Activated naive CD8-positive, alpha-beta T cell treated with anti-CD3 and anti-CD28 coated beads, Interleukin-2, amount 10 ng/mL, durations not matched to agents 7 days and 5 days (primary cell): ENCODE results near the gene PLA2G2F. TPM values are rescaled to one million over a fixed set of nuclear protein-coding genes. Genes with fewer than 3 reads are reported as not detected.
A peak's percentile ranks its signal among the peaks of the same experiment; 100 is the strongest.

Experiments
- ATAC-seq: fragments of 150-1000 bp; cut with Tn5 transposase; one replicate; pipeline ENCODE4 v1.10.0; 2021; ENCODE audit warnings: low read depth, moderate library complexity
- POLR2A ChIA-PET: fragments of 350-600 bp; sonication (Branson Sonifier 250); formaldehyde crosslinking; loops from one replicate; lab custom pipeline; 2021; ENCODE audit warnings: antibody characterized with exemption; lab: Charles Lee
- DNase-seq: peaks from one replicate; pipeline ENCODE4 v3.0.0; 2021
- H3K27ac Mint-ChIP-seq: one replicate; pipeline ENCODE4 v1.8.0; 2022; ENCODE audit warnings: mild to moderate bottlenecking, mixed read lengths
- H3K27me3 Mint-ChIP-seq: one replicate; pipeline ENCODE4 v1.8.0; 2022; ENCODE audit warnings: mild to moderate bottlenecking, moderate library complexity, mixed read lengths
- H3K36me3 Mint-ChIP-seq: one replicate; pipeline ENCODE4 v1.8.0; 2021; ENCODE audit warnings: mild to moderate bottlenecking, mixed read lengths
- H3K4me1 Mint-ChIP-seq: one replicate; pipeline ENCODE4 v1.8.0; 2021; ENCODE audit warnings: mixed read lengths
- H3K4me3 Mint-ChIP-seq: one replicate; pipeline ENCODE4 v1.8.0; 2022; ENCODE audit warnings: mild to moderate bottlenecking, moderate library complexity, mixed read lengths
- H3K9me3 Mint-ChIP-seq: one replicate; pipeline ENCODE4 v1.8.0; 2021; ENCODE audit warnings: mixed read lengths
- total RNA-seq, 2 experiments: library from RNA; stranded (reverse); gene quantifications; one replicate each; pipeline ENCODE4 v1.2.3, GENCODE V29; 2021

PLA2G2F gene
- total RNA-seq, 2 experiments from 2014 or later: not detected

GRCh38 chr1:20154301-20154831, 15.2 kb downstream of the PLA2G2F start:
- POLR2A ChIA-PET: no interaction called here
- Mint-ChIP-seq H3K36me3 (no peaks in the 10 kb centered on the region), H3K4me3 (peak overlapping the region; percentile 33), H3K27me3 (peaks cover 2% of the 10 kb centered on the region), H3K4me1 (peaks cover 13% of the 10 kb centered on the region), H3K27ac (peak overlapping the region; percentile 74), H3K9me3 (peaks cover 2% of the 10 kb centered on the region)
- ATAC-seq: no peak
- peak; percentile 27 for DNase-seq

- H3K27me3 Mint-ChIP-seq: no peaks in the 10 kb centered on the region
- no peaks in the 10 kb centered on the region for H3K36me3 Mint-ChIP-seq
- H3K9me3 Mint-ChIP-seq: peaks cover 10% of the 10 kb centered on the region
- H3K27ac Mint-ChIP-seq: no peak overlapping the region
- peaks cover 10% of the 10 kb centered on the region for H3K4me1 Mint-ChIP-seq
- no peak for DNase-seq
- POLR2A ChIA-PET: no interaction called here
- H3K4me3 Mint-ChIP-seq: no peak overlapping the region
- ATAC-seq: no peak
Measured at GRCh38 chr1:20158358-20159070, 19.4 kb downstream of the PLA2G2F start.

DNA sequence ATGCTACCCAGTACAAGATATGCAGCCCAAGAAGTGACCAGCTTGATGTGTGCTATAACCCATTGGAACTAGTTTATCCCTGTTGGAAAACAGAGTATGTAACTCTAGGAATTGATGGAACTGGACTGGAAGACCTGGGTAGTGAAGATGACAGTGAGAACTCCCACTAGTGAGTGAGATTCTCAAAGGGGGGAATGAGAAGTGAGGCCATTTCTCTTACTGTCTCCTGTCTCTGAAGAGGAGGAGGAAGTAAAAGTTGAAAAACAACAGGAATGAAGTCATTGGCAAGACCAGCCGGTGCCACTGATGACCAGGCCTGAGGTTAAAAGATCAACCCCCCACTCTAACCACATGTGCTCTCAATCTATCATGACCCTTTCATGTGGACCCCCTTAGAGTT, 20.9 kb downstream of the PLA2G2F start:
- H3K27me3 Mint-ChIP-seq: no peaks in the 10 kb centered on the region
- no peak overlapping the region for H3K4me3 Mint-ChIP-seq
- no peaks in the 10 kb centered on the region for H3K36me3 Mint-ChIP-seq
- POLR2A ChIA-PET: no interaction called here
- H3K4me1 Mint-ChIP-seq: no peaks in the 10 kb centered on the region
- no peak for ATAC-seq
- no peak for DNase-seq
- peaks cover 11% of the 10 kb centered on the region for H3K9me3 Mint-ChIP-seq
- no peak overlapping the region for H3K27ac Mint-ChIP-seq

- no peak overlapping the region for H3K4me3 Mint-ChIP-seq
- ATAC-seq (no peak), DNase-seq (no peak)
- POLR2A ChIA-PET: no interaction called here
- H3K4me1 Mint-ChIP-seq: peaks cover 2% of the 10 kb centered on the region
- peaks cover 10% of the 10 kb centered on the region for H3K9me3 Mint-ChIP-seq
- no peaks in the 10 kb centered on the region for H3K36me3 Mint-ChIP-seq
- H3K27me3 Mint-ChIP-seq: peaks cover 6% of the 10 kb centered on the region
- H3K27ac Mint-ChIP-seq: no peak overlapping the region
Measured at GRCh38 chr1:20164694-20165202, 25.6 kb downstream of the PLA2G2F start.

- Mint-ChIP-seq H3K4me1 (peaks cover 2% of the 10 kb centered on the region), H3K4me3 (no peak overlapping the region), H3K27me3 (peaks cover 6% of the 10 kb centered on the region), H3K27ac (no peak overlapping the region), H3K9me3 (peaks cover 10% of the 10 kb centered on the region), H3K36me3 (no peaks in the 10 kb centered on the region)
- DNase-seq (no peak), ATAC-seq (no peak)
- POLR2A ChIA-PET: no interaction called here
Measured at GRCh38 chr1:20165522-20165951, 26.4 kb downstream of the PLA2G2F start.

DNA sequence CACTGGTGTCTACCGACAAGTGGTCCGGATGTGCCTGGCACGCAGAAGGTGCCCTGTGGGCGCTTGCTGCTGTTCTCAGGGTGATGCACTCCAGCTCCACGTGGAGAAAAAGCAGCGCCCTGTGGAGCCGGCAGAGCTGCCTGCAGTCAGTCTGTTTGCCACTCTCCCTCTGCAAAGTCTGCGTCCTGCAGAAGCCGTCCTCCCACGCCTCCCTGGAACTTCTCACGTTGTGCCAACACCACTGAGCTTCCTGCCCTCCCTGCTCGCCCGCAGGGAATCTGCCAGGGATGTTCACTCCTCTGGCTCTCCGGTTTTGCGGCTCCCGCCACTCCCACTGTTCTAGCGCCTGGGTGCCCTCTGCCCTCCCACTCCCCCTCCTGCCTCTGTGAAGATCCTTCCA, 26.9 kb downstream of the PLA2G2F start:
- Mint-ChIP-seq H3K4me1 (peaks cover 2% of the 10 kb centered on the region), H3K4me3 (no peak overlapping the region), H3K27ac (no peak overlapping the region), H3K9me3 (peaks cover 10% of the 10 kb centered on the region), H3K36me3 (no peaks in the 10 kb centered on the region), H3K27me3 (peaks cover 6% of the 10 kb centered on the region)
- POLR2A ChIA-PET: no interaction called here
- DNase-seq (no peak), ATAC-seq (no peak)

DNA sequence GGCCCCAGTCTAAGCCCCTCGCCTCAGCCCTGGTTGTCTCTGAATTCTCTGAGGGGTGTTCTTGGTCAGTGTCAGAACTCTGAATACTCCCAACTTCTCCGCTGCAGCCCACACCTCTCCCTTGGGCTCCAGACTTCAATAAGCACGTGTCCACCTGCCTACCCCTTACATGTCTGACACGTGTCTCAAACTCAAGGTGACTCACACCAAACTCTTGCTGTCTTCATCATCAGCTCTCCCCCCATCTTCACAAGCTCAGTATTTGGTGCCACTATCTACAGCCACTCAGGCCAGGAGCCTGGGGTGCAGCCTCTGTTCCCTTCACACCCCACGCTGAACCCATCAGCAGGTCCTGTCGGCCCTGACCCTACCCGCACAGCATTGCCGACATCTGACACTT, 28.0 kb downstream of the PLA2G2F start:
- peak overlapping the region; percentile 14 for H3K27ac Mint-ChIP-seq
- H3K4me3 Mint-ChIP-seq: no peak overlapping the region
- POLR2A ChIA-PET: no interaction called here
- peaks cover 10% of the 10 kb centered on the region for H3K4me1 Mint-ChIP-seq
- H3K9me3 Mint-ChIP-seq: peaks cover 6% of the 10 kb centered on the region
- no peaks in the 10 kb centered on the region for H3K36me3 Mint-ChIP-seq
- DNase-seq (no peak), ATAC-seq (no peak)
- peaks cover 6% of the 10 kb centered on the region for H3K27me3 Mint-ChIP-seq

- ATAC-seq: no peak
- H3K27ac Mint-ChIP-seq: no peak overlapping the region
- peaks cover 6% of the 10 kb centered on the region for H3K27me3 Mint-ChIP-seq
- peaks cover 5% of the 10 kb centered on the region for H3K9me3 Mint-ChIP-seq
- no peaks in the 10 kb centered on the region for H3K36me3 Mint-ChIP-seq
- no peak overlapping the region for H3K4me3 Mint-ChIP-seq
- POLR2A ChIA-PET: no interaction called here
- DNase-seq: no peak
- H3K4me1 Mint-ChIP-seq: peaks cover 10% of the 10 kb centered on the region
Measured at GRCh38 chr1:20168564-20169491, 29.7 kb downstream of the PLA2G2F start.

DNA sequence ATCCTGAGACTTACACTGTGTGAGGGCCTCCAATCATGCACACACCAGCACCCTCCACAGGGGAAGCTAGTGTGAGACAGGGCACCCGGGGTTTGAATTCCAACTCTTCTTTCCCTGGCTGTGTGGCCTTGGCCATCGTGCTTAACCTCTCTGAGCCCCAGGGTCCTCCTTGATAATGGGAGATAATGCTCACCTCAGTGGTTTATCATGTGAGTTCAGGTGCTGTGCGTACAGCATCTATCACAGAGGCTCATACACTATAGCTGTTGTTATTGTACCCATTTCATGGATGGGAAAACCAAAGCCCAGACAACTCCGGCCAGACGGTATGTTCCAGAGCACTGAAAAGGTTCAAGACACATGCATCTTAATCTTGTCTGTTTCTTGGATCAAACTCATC, 30.8 kb downstream of the PLA2G2F start:
- no peak overlapping the region for H3K4me3 Mint-ChIP-seq
- POLR2A ChIA-PET: no interaction called here
- peaks cover 8% of the 10 kb centered on the region for H3K27me3 Mint-ChIP-seq
- peaks cover 3% of the 10 kb centered on the region for H3K9me3 Mint-ChIP-seq
- no peak for DNase-seq
- ATAC-seq: no peak
- peaks cover 12% of the 10 kb centered on the region for H3K4me1 Mint-ChIP-seq
- no peak overlapping the region for H3K27ac Mint-ChIP-seq
- no peaks in the 10 kb centered on the region for H3K36me3 Mint-ChIP-seq

GRCh38 chr1:20172033-20172590, 33.0 kb downstream of the PLA2G2F start:
- Mint-ChIP-seq H3K4me1 (peaks cover 18% of the 10 kb centered on the region), H3K27me3 (peaks cover 11% of the 10 kb centered on the region), H3K36me3 (no peaks in the 10 kb centered on the region), H3K27ac (no peak overlapping the region), H3K4me3 (no peak overlapping the region), H3K9me3 (no peaks in the 10 kb centered on the region)
- DNase-seq: no peak
- ATAC-seq: no peak
- POLR2A ChIA-PET: interaction anchor here (1.2 kb wide), 1 partner anchor 11 kb away, joined by 6 read pairs; no protein-coding TSS in a partner anchor

- Mint-ChIP-seq H3K27ac (no peak overlapping the region), H3K9me3 (peaks cover 11% of the 10 kb centered on the region), H3K4me3 (no peak overlapping the region), H3K27me3 (peaks cover 18% of the 10 kb centered on the region), H3K36me3 (no peaks in the 10 kb centered on the region), H3K4me1 (peaks cover 16% of the 10 kb centered on the region)
- DNase-seq (no peak), ATAC-seq (no peak)
- POLR2A ChIA-PET: no interaction called here
Measured at GRCh38 chr1:20174937-20175666, 36.0 kb downstream of the PLA2G2F start.

GRCh38 chr1:20178634-20179370, 39.7 kb downstream of the PLA2G2F start:
- ATAC-seq (no peak), DNase-seq (no peak)
- Mint-ChIP-seq H3K4me1 (peaks cover 11% of the 10 kb centered on the region), H3K27ac (no peak overlapping the region), H3K27me3 (peaks cover 23% of the 10 kb centered on the region), H3K9me3 (peaks cover 13% of the 10 kb centered on the region), H3K36me3 (no peaks in the 10 kb centered on the region), H3K4me3 (no peak overlapping the region)
- POLR2A ChIA-PET: no interaction called here
